HG03066 (cell line): ENCODE data around the gene CEP135.
A peak's percentile ranks its signal among the peaks of the same experiment; 100 is the strongest.
"Not testable (repeated sequence)": the region's sequence is repeated elsewhere in the genome, so short reads cannot be mapped to it uniquely, and the experiment has no call there.

Source experiments
- ATAC-seq: cut with Tn5 transposase; IDR thresholded peaks from one replicate; pipeline ENCODE4 v1.9.1; 2021; ENCODE audit warnings: low read depth; ENCODE audit not compliant: unreplicated experiment

Gene CEP135, protein sequence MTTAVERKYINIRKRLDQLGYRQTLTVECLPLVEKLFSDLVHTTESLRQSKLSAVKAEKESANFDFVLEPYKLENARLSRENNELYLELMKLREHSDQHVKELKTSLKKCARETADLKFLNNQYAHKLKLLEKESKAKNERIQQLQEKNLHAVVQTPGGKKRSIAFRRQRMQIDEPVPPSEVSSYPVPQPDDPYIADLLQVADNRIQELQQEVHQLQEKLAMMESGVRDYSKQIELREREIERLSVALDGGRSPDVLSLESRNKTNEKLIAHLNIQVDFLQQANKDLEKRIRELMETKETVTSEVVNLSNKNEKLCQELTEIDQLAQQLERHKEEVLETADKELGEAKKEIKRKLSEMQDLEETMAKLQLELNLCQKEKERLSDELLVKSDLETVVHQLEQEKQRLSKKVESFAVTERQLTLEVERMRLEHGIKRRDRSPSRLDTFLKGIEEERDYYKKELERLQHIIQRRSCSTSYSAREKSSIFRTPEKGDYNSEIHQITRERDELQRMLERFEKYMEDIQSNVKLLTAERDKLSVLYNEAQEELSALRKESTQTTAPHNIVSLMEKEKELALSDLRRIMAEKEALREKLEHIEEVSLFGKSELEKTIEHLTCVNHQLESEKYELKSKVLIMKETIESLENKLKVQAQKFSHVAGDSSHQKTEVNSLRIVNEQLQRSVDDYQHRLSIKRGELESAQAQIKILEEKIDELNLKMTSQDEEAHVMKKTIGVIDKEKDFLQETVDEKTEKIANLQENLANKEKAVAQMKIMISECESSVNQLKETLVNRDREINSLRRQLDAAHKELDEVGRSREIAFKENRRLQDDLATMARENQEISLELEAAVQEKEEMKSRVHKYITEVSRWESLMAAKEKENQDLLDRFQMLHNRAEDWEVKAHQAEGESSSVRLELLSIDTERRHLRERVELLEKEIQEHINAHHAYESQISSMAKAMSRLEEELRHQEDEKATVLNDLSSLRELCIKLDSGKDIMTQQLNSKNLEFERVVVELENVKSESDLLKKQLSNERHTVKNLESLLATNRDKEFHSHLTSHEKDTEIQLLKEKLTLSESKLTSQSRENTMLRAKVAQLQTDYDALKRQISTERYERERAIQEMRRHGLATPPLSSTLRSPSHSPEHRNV

DNA sequence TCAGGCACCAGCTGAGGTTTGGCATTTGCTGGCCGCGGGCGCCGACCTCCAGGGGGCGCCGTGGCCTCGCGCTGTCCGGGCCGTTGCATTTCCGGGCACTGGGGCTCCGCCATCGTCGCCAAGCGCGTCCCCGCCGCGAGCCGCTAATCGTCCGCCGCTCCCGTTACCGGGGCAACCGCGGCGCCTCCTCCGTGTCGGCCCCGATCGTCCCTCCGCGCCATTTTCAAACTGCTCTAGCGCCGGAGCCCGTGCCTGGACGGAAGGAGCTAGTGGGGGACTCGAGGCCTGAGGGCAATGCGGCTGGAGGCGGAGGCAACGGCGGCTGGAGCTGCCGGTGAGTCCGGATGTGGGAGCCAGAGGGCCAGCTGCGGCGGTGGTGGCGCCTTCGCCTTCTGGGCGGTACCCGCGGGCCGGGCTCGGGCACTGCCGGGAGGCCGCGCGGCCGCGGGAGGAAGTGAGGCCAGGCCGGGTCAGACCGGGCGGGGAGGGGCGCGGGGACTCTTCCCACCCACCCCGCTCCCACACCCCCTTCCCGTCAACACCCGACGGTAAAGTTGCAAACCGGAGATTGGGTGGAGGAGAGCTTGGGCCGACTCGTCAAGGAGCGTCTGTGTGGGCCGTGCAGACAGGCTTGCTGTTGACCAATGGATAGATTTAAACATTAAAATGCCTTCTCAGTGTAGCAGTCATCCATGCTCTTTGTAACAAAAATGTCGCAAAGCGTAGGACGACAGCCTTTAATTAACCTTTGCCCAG, at the start of gene CEP135:
Gene CEP135 (plus strand): TSS at position 220 of the 756 bp plus-strand sequence. CDS start 3,186 bp downstream, outside the sequence.
- ATAC-seq = peak; percentile 73

GRCh38 chr4:55902677-55903076, 46.1 kb upstream of the CEP135 start:
- ATAC-seq = no peak

GRCh38 chr4:55903577-55903976, 45.2 kb upstream of the CEP135 start:
- no peak for ATAC-seq

DNA sequence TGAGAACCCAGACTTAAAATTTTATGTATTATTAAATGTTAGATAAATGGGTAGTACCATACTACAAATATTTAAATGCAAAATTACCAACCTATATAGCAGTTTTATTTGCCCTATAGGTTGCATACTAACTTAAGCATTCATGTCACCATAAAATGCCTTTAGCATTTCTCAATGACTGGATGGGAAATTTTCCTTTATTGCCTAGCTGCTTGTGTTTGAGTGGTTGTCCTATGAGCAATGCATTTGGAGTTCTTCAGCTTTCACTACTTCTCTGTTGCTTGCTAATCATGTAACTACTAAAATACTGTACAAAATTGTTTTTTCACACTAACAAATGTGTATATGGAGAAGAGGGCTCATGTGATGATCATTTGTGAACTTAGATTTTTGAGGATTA, 44.2 kb upstream of the CEP135 start:
- no peak for ATAC-seq

DNA sequence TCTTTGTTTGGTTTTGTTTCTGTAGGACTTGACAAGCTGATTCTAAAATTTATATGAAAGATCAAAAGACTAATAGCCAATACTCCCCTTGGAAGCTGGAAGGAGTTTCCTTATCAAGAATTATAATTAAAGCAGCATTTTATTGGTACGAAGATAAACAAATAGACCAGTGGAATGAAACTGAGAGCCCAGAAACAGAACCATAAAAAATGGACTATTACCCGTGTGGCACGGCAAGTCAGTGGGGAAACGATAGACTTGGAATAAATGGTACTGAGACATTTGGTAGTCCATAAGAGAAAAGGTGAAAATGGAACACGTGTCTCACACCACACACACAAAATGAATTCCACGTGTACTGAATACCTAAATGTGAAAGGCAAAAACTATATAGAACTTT, 42.4 kb upstream of the CEP135 start:
- ATAC-seq = no peak

GRCh38 chr4:55906989-55907388, 41.8 kb upstream of the CEP135 start:
- ATAC-seq = no peak

GRCh38 chr4:55907469-55907868, 41.3 kb upstream of the CEP135 start:
- ATAC-seq = no peak

- ATAC-seq = no peak
Measured at GRCh38 chr4:55910140-55910539, 38.6 kb upstream of the CEP135 start.

DNA sequence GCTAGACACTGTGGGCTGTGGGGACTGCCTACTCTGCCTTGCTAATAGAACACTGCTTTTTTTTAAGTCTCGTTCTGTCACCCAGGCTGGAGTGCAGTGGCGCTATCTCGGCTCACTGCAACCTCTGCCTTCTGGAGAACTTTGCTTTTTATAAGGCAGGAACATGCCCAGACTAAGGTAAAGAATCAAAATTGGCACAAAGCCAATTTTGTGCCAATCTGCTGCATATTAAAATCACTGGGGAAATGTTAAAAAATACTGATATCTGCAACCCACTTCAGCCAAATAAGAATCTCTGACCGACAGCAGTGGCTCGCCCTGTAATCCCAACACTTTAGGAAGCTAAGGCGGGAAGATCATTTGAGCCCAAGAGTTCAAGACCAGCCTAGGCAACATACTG, 36.5 kb upstream of the CEP135 start:
- no peak for ATAC-seq

- no peak for ATAC-seq
Measured at GRCh38 chr4:55920571-55920970, 28.2 kb upstream of the CEP135 start.

GRCh38 chr4:55921093-55921492, 27.7 kb upstream of the CEP135 start:
- ATAC-seq = no peak

GRCh38 chr4:55925241-55925640, 23.5 kb upstream of the CEP135 start:
- ATAC-seq = no peak

DNA sequence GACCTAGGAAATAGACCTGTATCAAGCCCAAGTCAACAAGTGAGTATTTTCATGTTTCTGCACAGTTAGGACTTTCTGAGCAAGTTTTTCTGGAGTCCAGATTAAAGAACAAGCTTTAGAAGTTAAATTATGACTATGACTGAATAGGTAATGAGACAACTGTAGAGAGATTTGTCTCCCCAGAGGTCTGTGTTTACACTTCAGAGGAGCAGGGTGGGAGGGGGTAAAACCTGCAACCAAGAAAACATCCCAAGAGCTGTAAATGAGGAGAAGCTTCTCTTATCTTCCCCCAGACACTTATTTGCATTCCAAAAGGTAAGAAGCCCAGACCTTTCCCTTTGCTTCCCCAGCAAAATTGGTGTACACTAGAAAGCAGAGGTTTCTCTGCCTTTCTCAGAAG, 22.1 kb upstream of the CEP135 start:
- no peak for ATAC-seq

DNA sequence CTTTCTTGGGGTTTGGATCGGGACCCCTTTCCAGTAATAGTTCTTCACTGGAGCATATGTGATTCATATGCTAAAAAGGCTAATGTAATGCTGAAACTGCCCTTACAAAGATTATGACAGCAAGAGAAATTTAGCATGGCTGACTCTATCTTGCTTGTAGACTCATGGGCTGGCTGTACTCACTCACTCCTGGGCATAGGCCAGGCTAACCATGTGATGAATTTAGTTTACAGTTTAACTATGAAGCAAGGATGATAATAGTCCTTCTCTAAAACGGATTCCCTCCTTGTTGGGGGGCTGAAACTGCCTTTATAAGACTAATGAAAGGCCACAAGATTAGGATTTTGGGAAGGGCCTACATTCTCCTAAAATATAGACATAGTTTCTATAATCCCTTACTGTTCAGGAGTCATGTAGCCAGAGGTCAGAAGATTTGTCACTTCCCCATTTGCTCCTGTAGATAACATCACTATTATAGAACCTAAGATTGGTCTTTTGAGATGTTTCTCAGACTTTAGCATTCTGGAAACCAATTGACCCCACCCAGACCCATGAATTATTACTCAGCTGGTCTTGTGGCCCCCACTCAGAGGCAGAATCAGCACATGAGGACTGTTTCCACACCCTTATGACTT, 20.8 kb upstream of the CEP135 start:
- no peak for ATAC-seq

- no peak for ATAC-seq
Measured at GRCh38 chr4:55928846-55929245, 19.9 kb upstream of the CEP135 start.

DNA sequence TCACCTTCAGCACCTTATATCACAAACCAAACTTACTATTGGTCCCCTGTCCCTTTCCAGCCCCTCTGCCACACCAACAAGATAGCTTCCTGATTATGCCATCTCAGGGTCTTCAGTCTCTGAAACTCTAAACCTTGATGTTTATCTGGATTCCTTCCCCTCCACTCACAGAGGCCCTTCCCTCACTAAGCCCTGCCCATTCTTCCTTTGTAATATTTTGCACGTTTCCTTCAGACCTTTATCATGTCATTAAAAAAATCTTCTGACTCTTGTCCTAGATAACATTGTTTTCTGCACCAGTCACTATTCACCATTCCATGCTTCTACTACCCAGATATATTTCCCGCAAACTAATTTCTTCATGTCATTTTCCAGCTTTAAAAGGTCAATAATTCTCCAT, 17.7 kb upstream of the CEP135 start:
- ATAC-seq = no peak

DNA sequence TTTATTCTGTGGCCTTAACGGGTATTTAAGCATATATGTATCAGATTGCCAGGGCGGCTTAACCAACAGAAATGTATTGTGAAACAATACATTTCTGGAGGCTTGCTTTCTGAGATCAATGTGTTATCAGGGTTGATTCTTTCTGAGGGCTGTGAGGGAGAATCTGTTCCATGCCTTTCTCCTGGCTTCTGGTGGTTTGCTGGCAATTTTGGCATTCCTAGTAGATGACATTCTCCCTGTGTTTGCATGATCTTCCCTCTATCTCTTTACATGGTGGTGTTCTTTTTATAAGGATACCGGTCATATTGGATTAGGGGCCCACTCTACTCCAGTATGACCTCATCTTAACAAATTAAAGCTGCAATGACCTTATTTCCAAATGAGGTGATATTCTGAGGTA, 16.9 kb upstream of the CEP135 start:
- no peak for ATAC-seq

DNA sequence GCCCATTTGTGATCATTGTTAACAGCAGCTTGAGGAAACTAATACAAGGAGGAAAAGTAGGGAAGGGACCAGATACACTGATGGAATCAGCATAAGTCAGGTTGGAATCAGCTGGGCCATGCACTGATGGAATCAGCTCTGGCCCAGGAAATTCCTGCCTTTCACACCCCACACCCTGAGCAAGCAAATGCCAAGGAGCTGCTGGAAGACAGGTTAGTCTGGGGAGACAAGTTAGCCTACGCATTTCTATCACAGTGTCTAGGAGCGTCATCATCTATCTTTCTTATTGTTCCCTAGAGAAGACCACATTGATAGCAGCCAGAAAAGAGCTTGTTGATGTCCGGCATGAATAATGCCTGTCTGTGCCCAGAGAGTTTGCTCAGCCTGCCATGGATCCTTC, 16.2 kb upstream of the CEP135 start:
- ATAC-seq = no peak

GRCh38 chr4:55933611-55934010, 15.1 kb upstream of the CEP135 start:
- ATAC-seq = no peak

DNA sequence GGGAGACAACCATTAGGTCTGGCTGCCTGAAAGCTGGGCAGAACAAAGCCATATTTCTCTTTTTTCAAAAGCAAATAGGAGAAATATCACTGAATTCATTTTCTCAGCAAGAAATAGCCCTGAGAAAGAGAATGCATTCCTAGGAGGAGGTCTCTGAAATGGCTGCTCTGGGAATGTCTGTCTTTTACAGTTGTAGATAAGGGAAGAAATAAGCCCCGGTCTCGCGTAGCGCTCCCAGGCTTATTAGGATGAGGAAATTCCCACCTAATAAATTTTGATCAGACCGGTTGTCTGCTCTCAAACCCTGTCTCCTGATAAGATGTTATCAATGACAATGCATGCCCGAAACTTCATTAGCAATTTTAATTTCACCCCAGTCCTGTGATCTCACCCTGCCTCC, 12.8 kb upstream of the CEP135 start:
- ATAC-seq = not testable (repeated sequence)
